ENCODE results near the gene RUNX1. TPM values are rescaled to one million over a fixed set of nuclear protein-coding genes. Genes with fewer than 3 reads are reported as not detected.

The RUNX1 gene
- total and polyA plus RNA-seq, 10 of the 15 experiments (the other 5 are each of a cell fraction or from before 2014, with no cell fraction given), result 0.90 to 15.2 (median 4.1) TPM

- H3K9ac ChIP-seq (ENCODE audit: control insufficient read depth, insufficient read depth, low read length), result no peak overlapping the region
- no peak overlapping the region for H3K4me3 ChIP-seq
- in situ Hi-C loops (cut with MboI) (no loop called here), intact Hi-C loops (cut with micrococcal nuclease; ENCODE audit: unreplicated experiment) (no loop called here)
- no peak overlapping the region for H2AFZ ChIP-seq (ENCODE audit: control insufficient read depth, low read depth, low read length)
- no TSS peak for BruUV-seq (replicated peaks)
- WGBS (ENCODE audit: insufficient coverage, insufficient replicate concordance, low lambda C conversion rate, missing lambda C conversion rate), result 71% methylated on average over 7 of the region's 7 CpGs
- peaks cover 0 to 4% of the 10 kb centered on the region in 2 experiments; a peak in 2 of 4 replicates for H3K27me3 ChIP-seq (replicated peaks in 1 of 2; ENCODE audit: control insufficient read depth in 2 of 2, insufficient read depth in 2 of 2, low read length in 1 of 2)
- no peak for ATAC-seq
- H3K4me2 ChIP-seq (ENCODE audit: control insufficient read depth, insufficient read depth), result no peak overlapping the region
- CTCF ChIA-PET, result no interaction called here
- H3K36me3 ChIP-seq (ENCODE audit: control insufficient read depth in 2 of 2, insufficient read depth in 2 of 2, low read length in 1 of 2), result no peaks in the 10 kb centered on the region
- peaks cover 25% of the 10 kb centered on the region for H3K4me1 ChIP-seq (ENCODE audit: control insufficient read depth, insufficient read depth, low read length)
- POLR2A ChIA-PET, result no interaction called here
- no peaks in the 10 kb centered on the region for H4K20me1 ChIP-seq (ENCODE audit: control insufficient read depth, insufficient read depth)
- no peaks in the 10 kb centered on the region for H3K79me2 ChIP-seq (ENCODE audit: control insufficient read depth, insufficient read depth, low read length)
- SMC1A ChIA-PET (ENCODE audit: uncharacterized antibody, unreplicated experiment), result no interaction called here
- no peak for FAIRE-seq
- RAD21 ChIA-PET (ENCODE audit: unreplicated experiment), result no interaction called here
- H3K27ac ChIP-seq (ENCODE audit: control insufficient read depth, insufficient read depth), result no peak overlapping the region
- DNase-seq (ENCODE audit: low read depth, low spot score), result no peak
- H3K9me3 ChIP-seq (replicated peaks; ENCODE audit: control insufficient read depth, insufficient read depth, low read length), result no peaks in the 10 kb centered on the region; the same call in 2 of the 3 replicates
- no peak for TF ChIP-seq POLR2AphosphoS5 (IDR thresholded peaks at IDR 0.05; ENCODE audit: low read length)
- no peak for TF ChIP-seq NKRF (conservative IDR thresholded peaks at IDR 0.05)
- TF ChIP-seq SMAD5 (IDR thresholded peaks at IDR 0.05; ENCODE audit: low read depth), result no peak
- no peak for TF ChIP-seq NR2C1 (IDR thresholded peaks at IDR 0.05)
- no peak for TF ChIP-seq TCF7 (IDR thresholded peaks at IDR 0.05; ENCODE audit: borderline replicate concordance)
- TF ChIP-seq HDAC6 (IDR thresholded peaks at IDR 0.05; ENCODE audit: unreplicated experiment), result no peak
- TF ChIP-seq PRDM15 (CRISPR knock-in tag; IDR thresholded peaks at IDR 0.05), result no peak
- no peak for TF ChIP-seq MXI1 (IDR thresholded peaks at IDR 0.05; ENCODE audit: low read depth, low read length)
- TF ChIP-seq RELA (IDR thresholded peaks at IDR 0.05; ENCODE audit: borderline replicate concordance, partially characterized antibody), result no peak
- no peak for TF ChIP-seq ZBTB33 (IDR thresholded peaks at IDR 0.05)
- no peak for TF ChIP-seq POU2F2 (IDR thresholded peaks at IDR 0.05; ENCODE audit: borderline replicate concordance, low read depth, low read length)
- TF ChIP-seq ZNF274 (IDR thresholded peaks at IDR 0.05; ENCODE audit: insufficient read depth, insufficient read length), result no peak
- no peak for TF ChIP-seq CEBPZ (IDR thresholded peaks at IDR 0.05; ENCODE audit: low read depth, low read length)
- TF ChIP-seq BMI1 (IDR thresholded peaks at IDR 0.05; ENCODE audit: borderline replicate concordance), result no peak
- TF ChIP-seq SRF (IDR thresholded peaks at IDR 0.05; ENCODE audit: low read depth in 2 of 2, low read length in 2 of 2), result no peak
Observed at GRCh38 chr21:35037384-35037765, 11.7 kb downstream of the RUNX1 start.

All from GM12878 (cell line).